HG03442 (cell line): ENCODE data around the gene INPP5A.
"Not testable (repeated sequence)": the region's sequence is repeated elsewhere in the genome, so short reads cannot be mapped to it uniquely, and the experiment has no call there.

ENCODE experiments used
- ATAC-seq: cut with Tn5 transposase; IDR thresholded peaks from one replicate; pipeline ENCODE4 v1.9.1; 2021; ENCODE audit warnings: mild to moderate bottlenecking, moderate library complexity; ENCODE audit not compliant: unreplicated experiment

Gene INPP5A

DNA sequence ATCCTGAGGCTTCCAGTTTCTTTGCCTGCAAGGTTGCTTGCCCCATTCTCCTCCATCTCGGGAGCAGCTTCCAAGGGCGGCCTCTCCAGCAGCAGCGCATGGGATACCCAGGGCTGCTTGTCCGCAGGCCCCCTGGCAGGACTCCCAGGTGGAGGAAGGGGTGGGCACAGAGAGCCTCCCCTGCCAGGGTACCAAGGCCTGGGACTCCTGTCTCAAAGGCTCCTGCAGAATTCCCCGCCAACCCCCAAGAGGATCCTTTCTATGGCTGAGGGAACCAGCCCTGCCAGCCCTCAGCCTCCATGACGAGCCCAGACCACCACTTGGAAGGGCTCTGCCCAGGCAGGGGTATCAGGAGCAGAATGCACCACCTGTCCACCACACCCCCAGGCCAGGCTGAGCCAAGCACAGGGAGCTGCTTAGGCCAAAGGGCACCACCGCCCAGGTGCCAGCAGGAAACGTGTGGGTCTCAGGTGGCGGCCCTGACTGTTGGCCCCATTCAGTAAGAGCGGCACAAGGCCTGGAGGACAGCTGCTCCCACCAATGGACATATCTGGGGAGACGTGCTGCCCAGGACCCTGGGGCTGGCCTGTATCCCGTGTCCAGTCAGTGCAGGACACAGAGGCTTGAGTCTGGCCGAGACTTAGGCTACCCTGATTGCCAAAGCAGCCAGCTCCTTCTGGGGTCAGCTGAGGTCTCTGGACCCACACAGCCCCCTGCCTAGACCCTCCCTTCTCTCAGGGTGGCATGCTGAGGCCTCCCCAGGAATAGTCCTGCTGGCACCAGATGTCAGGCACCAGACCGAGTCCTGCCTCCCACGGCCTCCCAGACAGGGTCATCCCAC, 33.8 kb upstream of the INPP5A start:
- no peak for ATAC-seq

- ATAC-seq = no peak
Observed at GRCh38 chr10:132504501-132505272, 32.9 kb upstream of the INPP5A start.

GRCh38 chr10:132505546-132505945, 32.0 kb upstream of the INPP5A start:
- ATAC-seq = not testable (repeated sequence)

DNA sequence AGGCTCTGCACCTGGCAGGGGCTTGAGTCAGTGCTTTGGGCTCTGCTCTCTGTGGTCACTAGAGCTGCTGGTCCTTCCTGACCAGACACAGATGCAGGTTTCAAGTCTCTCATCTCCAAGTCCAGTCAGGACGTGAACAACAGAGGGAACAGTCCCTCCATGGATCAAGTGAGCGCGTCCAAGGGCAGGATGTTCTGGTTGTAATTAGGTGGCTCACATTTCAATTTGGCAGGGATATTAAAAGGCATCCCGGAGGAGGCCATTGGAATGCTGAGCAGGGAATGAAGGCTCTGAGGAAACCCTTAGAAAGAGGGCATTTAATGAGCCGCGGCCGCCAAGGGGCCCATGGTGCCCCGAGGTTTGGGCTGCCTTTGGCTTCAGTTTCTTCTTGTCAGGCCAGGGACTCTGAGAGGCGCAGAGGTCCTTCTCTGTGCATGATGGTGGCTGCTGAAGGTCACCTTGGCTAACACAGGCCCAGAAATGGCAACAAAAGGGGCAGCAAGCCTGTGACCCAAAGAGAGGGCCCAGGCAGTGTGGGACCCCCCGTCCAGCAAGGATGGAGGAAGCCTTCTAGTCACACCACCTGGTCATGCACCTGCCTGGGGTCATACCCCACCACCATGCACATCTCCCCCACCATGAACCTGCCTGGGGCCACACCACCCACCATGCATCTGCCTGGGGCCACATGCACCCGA, 30.7 kb upstream of the INPP5A start:
- no peak for ATAC-seq

DNA sequence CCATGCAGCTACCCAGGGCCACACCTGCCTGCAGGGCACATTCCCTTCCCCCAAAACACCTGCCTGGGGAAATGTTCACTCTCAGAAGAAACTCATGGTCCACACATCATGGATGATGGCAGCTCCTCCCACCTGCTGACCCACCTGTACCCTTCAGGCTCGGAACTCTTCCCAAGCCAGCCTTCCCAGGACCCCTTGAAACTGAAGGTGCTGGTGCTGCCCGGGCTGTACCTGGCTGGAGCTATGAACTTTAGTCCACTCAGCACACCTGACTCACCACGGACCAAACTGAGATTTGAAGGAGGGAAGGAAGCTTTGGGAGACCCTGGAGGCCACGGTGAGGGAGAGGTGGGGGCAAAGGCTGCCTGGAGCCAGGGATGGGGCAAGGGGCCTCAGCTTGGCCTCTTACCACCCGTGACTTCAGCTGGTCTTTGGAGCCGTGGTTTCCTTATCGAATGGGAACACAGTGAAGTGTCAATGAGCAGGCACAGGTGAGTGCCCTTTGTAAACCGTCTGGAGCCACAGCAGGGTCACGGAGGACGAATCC, 30.1 kb upstream of the INPP5A start:
- no peak for ATAC-seq

GRCh38 chr10:132507956-132508490, 29.6 kb upstream of the INPP5A start:
- no peak for ATAC-seq

DNA sequence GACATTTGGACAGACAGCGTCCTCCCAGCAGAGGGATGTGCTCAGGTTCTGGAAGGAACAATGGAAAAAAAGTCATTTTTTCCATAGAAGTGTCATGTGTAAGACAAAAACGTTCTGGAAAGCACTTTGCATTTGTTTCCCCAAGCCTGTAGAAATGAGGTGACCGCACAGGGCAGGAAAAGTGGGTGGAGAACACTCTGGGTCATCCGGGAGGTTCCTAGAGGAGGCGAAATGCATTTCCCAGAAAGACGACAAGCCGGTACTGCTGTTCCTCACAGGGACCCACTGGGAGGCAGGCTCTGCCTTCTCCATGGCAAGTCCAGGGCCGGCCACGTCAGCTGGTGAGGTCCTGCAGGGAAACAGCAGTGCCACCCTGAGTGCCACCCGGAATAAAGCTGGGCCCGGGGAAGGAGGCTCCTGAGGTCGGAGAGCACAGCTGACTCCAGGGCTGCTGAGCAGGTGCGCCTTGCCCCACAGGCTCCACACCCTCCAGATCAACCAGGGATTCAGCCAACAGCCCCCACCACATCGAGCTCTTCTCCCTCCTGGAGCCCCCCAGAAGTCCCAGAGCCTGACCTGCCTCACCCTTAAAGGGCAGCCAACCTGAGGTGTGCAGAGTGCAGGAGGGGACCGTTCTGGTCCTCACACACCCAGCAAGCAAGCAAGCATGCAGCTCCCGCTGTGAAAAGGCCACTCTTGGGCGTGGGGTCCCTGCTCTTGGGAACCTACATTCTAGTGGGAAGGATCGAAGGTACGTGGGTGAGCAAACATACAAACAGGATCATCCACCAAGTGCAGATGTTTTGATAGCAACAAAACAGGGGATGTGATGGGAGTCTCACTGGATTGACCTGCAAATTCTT, 28.8 kb upstream of the INPP5A start:
- ATAC-seq = no peak

DNA sequence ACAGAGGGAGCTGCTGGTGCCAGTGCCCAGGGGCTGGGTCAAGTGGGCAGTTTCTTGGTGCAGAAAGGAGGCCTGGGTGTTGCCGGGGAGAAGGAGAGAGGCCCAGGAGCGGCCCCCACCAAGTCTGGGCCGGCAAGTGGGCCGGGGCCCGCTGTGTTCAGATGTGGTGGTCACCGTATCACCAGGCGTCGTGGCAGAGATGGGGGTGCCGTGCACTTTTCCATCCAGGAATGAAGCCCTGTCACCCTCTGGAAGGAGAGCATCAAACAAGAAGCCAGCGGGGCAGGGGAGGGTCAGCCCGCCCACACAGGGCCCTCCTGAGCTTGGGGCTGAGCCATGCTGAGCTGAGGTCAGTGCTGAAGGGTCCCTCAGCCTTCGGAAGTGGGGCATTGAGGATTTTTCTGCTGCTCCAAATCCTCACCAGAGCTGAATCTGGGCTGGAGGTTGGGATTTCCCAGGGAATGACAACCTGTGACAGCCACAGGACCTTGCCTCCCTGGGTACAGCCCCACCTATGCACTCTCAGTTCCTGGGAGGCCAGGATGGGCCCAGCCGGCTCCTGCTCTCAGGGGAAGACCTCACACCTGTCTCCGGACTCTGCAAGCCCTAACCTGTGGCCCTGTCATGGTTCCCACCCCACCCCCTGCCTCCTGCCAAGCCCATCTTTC, 27.9 kb upstream of the INPP5A start:
- ATAC-seq = no peak

GRCh38 chr10:132510174-132510611, 27.4 kb upstream of the INPP5A start:
- ATAC-seq = no peak

- no peak for ATAC-seq
Observed at GRCh38 chr10:132511121-132512051, 26.2 kb upstream of the INPP5A start.

- ATAC-seq = no peak
Observed at GRCh38 chr10:132512052-132512442, 25.5 kb upstream of the INPP5A start.

GRCh38 chr10:132512693-132513345, 24.8 kb upstream of the INPP5A start:
- no peak for ATAC-seq

GRCh38 chr10:132514821-132515520, 22.6 kb upstream of the INPP5A start:
- ATAC-seq = no peak

GRCh38 chr10:132515811-132516726, 21.5 kb upstream of the INPP5A start:
- ATAC-seq = no peak

DNA sequence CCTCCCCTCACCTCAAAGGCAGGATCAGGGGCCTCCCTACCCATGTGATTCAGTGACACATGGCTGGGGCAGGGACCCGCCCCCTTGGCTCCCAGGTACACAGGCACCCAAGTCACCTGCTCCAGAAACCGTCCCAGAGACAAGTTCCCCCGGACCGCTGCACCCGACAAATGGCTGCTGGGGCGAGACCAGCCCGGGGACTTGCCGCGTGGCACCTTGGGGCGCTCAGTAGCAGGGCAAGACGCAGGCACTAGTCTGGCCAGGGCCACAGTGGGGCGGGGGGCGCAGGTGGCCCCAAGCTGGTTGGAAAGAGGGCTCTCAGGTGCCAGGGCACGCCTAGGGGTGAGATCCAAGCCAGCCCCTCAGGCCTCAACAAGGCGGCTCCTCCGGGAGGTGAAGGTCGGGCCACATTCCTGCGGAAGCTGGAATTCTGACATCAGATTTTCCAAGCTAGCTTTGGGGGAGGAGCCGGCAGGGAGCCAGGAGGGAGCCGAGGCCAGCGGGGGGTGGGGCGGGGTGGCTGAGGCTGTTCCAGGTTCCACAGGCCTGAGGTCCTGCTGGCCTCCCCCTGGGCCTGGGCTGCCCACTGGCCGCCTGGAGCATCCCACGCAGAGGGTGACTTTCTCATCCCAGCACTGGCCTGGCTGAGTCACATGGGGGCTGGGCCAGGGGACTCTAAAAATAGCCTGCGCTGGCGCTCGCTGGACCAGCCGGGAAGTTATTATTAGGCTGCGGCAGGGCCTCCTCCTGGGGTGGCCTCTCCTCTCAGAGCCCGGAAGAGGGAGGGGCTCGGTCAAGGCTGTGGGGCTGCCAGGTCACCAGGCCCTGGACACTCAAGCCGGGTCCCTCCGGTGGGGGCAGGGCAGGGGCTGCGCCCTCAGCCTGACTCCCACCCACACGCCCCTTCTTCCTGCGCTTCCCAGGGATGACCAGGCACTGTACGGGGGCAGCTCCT, 20.5 kb upstream of the INPP5A start:
- ATAC-seq = no peak
